Activated T-cell treated with anti-CD3 and anti-CD28 coated beads, Interleukin-2, amount 50 U/mL, for 4 hours (primary cell): Measurements from ENCODE around the gene WDR3. TPM values are rescaled to one million over a fixed set of nuclear protein-coding genes. Genes with fewer than 3 reads are reported as not detected.

ENCODE experiments used
- ATAC-seq, 2 donors: fragments of 200-7000 bp; cut with Tn5 transposase; one replicate each; pipeline ENCODE4 v1.10.0; 2021
- DNase-seq: peaks from one replicate; pipeline ENCODE4 v3.0.0-alpha.2; 2020
- H3K27me3 Mint-ChIP-seq: one replicate; pipeline ENCODE4 v1.8.0; 2021; ENCODE audit warnings: low read depth, mixed read lengths
- H3K36me3 Mint-ChIP-seq: one replicate; pipeline ENCODE4 v1.8.0; 2022; ENCODE audit warnings: mixed read lengths; ENCODE audit not compliant: insufficient read depth
- H3K4me1 Mint-ChIP-seq: one replicate; pipeline ENCODE4 v1.8.0; 2021; ENCODE audit warnings: low read depth, mixed read lengths
- H3K4me3 Mint-ChIP-seq: one replicate; pipeline ENCODE4 v1.8.0; 2021; ENCODE audit warnings: mild to moderate bottlenecking, moderate library complexity, mixed read lengths
- H3K9me3 Mint-ChIP-seq: one replicate; pipeline ENCODE4 v1.8.0; 2021; ENCODE audit warnings: mixed read lengths
- total RNA-seq, 3 donors: library from RNA; stranded (reverse); gene quantifications; one replicate each; pipeline ENCODE4 v1.2.1, GENCODE V29; 2021

The WDR3 gene
- total RNA-seq, 3 donors from 2014 or later: 110 to 137 (median 125) TPM

DNA sequence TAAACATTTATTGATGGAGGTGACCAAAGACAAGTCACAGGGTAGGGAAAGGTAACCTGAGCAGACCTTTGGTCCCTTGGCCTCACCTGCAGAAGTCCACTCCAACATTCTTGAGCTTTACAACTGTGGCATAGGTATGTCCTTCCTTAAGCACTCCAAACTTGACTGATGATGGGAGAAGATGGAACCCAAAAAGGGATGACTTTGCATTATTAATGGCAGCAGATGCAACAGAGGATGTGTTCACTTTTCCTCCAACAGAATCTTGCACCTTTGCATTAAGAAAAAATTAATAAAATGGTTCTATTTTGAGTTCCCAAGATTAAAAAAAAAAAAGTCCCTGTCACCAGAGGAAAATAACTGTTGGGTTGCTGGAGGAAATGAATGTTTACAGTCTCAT, 42.2 kb downstream of the WDR3 start:
- Mint-ChIP-seq H3K36me3 (no peaks in the 10 kb centered on the region), H3K27me3 (peaks cover 6% of the 10 kb centered on the region), H3K4me3 (no peak overlapping the region), H3K9me3 (no peaks in the 10 kb centered on the region), H3K4me1 (no peaks in the 10 kb centered on the region)
- DNase-seq (no peak), ATAC-seq (no peak)

- DNase-seq (no peak), ATAC-seq (no peak)
- H3K4me1 Mint-ChIP-seq: no peaks in the 10 kb centered on the region
- peaks cover 3% of the 10 kb centered on the region for H3K27me3 Mint-ChIP-seq
- no peak overlapping the region for H3K4me3 Mint-ChIP-seq
- no peaks in the 10 kb centered on the region for H3K9me3 Mint-ChIP-seq
- no peaks in the 10 kb centered on the region for H3K36me3 Mint-ChIP-seq
These were observed 46.8 kb downstream of the WDR3 start for GRCh38 chr1:117976381-117976780.

- H3K36me3 Mint-ChIP-seq: no peaks in the 10 kb centered on the region
- ATAC-seq: no peak
These were observed 52.1 kb downstream of the WDR3 start for GRCh38 chr1:117981455-117982192.

DNA sequence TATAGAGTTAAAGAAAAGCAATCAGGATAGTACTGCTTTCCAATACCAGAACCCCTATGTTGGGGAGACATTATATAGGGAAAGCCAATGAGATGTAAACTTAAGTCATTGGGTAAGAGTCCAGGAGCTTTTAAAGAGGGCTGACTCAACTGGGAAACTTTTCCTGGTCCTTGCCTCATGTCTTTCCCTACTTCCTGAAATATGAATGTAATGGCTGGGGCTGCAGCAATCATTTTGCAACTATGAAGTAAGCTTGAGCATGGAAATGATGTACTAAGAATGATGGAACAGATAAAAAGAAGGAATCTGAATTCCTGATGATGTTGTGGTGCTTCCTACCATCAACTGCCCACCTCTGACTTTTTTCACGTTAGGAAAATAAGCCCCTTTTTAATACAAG, 55.7 kb downstream of the WDR3 start:
- peaks cover 16% of the 10 kb centered on the region for H3K27me3 Mint-ChIP-seq
- H3K4me1 Mint-ChIP-seq: no peaks in the 10 kb centered on the region
- no peaks in the 10 kb centered on the region for H3K9me3 Mint-ChIP-seq
- no peak for ATAC-seq
- no peak overlapping the region for H3K4me3 Mint-ChIP-seq
- no peak for DNase-seq
- no peaks in the 10 kb centered on the region for H3K36me3 Mint-ChIP-seq

More at GRCh38 chr1:117981455-117982192, 52.1 kb downstream of the WDR3 start:
- H3K27me3 Mint-ChIP-seq: peaks cover 12% of the 10 kb centered on the region
- DNase-seq: no peak
- no peak overlapping the region for H3K4me3 Mint-ChIP-seq
- H3K4me1 Mint-ChIP-seq: no peaks in the 10 kb centered on the region
- no peaks in the 10 kb centered on the region for H3K9me3 Mint-ChIP-seq

- no peaks in the 10 kb centered on the region for H3K4me1 Mint-ChIP-seq
- DNase-seq: no peak
- H3K9me3 Mint-ChIP-seq: no peaks in the 10 kb centered on the region
- H3K27me3 Mint-ChIP-seq: peaks cover 16% of the 10 kb centered on the region
- no peak for ATAC-seq
- no peak overlapping the region for H3K4me3 Mint-ChIP-seq
- H3K36me3 Mint-ChIP-seq: no peaks in the 10 kb centered on the region
These were observed 56.4 kb downstream of the WDR3 start for GRCh38 chr1:117985973-117986372.

- H3K9me3 Mint-ChIP-seq: peaks cover 4% of the 10 kb centered on the region
- ATAC-seq: no peak
- H3K4me3 Mint-ChIP-seq: no peak overlapping the region
- H3K36me3 Mint-ChIP-seq: no peaks in the 10 kb centered on the region
- peaks cover 11% of the 10 kb centered on the region for H3K27me3 Mint-ChIP-seq
- H3K4me1 Mint-ChIP-seq: no peaks in the 10 kb centered on the region
- DNase-seq: no peak
These were observed 74.8 kb downstream of the WDR3 start for GRCh38 chr1:118004312-118004711.

GRCh38 chr1:118007391-118007790, 77.9 kb downstream of the WDR3 start:
- ATAC-seq: no peak
- no peaks in the 10 kb centered on the region for H3K4me1 Mint-ChIP-seq
- no peaks in the 10 kb centered on the region for H3K9me3 Mint-ChIP-seq
- H3K27me3 Mint-ChIP-seq: peaks cover 14% of the 10 kb centered on the region
- no peak for DNase-seq
- H3K4me3 Mint-ChIP-seq: no peak overlapping the region
- H3K36me3 Mint-ChIP-seq: no peaks in the 10 kb centered on the region

GRCh38 chr1:118008011-118008410, 78.5 kb downstream of the WDR3 start:
- ATAC-seq (no peak), DNase-seq (no peak)
- H3K4me1 Mint-ChIP-seq: no peaks in the 10 kb centered on the region
- H3K9me3 Mint-ChIP-seq: no peaks in the 10 kb centered on the region
- H3K36me3 Mint-ChIP-seq: no peaks in the 10 kb centered on the region
- peaks cover 14% of the 10 kb centered on the region for H3K27me3 Mint-ChIP-seq
- no peak overlapping the region for H3K4me3 Mint-ChIP-seq

GRCh38 chr1:118012515-118013124, 83.1 kb downstream of the WDR3 start:
- ATAC-seq: no peak
- peaks cover 14% of the 10 kb centered on the region for H3K27me3 Mint-ChIP-seq

DNA sequence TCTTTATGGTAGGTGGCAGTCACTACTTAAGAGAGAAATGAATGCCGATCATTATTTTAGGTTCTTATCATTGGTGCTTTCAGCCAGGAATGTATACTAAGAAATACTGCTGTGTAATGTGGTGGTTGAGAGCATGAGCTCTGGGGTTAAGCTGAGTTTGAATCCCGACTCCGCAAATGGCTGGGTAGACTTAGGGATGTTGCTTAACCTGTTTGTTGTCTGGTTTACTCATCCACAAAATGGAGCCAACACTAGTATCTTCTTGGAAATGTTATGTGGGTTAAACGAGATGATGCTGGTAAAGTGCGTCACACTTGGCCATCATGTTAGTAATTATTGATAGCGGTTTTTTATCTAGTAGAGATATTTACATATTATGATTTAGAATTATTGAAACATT, 83.8 kb downstream of the WDR3 start:
- ATAC-seq (no peak), DNase-seq (no peak)
- Mint-ChIP-seq H3K4me1 (no peaks in the 10 kb centered on the region), H3K9me3 (no peaks in the 10 kb centered on the region), H3K4me3 (no peak overlapping the region), H3K36me3 (no peaks in the 10 kb centered on the region), H3K27me3 (peaks cover 14% of the 10 kb centered on the region)

More at GRCh38 chr1:118012515-118013124, 83.1 kb downstream of the WDR3 start:
- Mint-ChIP-seq H3K4me1 (no peaks in the 10 kb centered on the region), H3K9me3 (no peaks in the 10 kb centered on the region), H3K36me3 (no peaks in the 10 kb centered on the region), H3K4me3 (no peak overlapping the region)
- no peak for DNase-seq

GRCh38 chr1:118013938-118014337, 84.4 kb downstream of the WDR3 start:
- Mint-ChIP-seq H3K4me1 (no peaks in the 10 kb centered on the region), H3K36me3 (no peaks in the 10 kb centered on the region), H3K27me3 (peaks cover 14% of the 10 kb centered on the region), H3K9me3 (no peaks in the 10 kb centered on the region), H3K4me3 (no peak overlapping the region)
- ATAC-seq: no peak
- DNase-seq: no peak

Other genes starting within 250 kb of the WDR3 start
- gene GDAP2, start 118 bp upstream of the WDR3 start, total RNA-seq: 10 to 100 TPM; 18.6 to 24.4 (median 22.2) TPM